ENCODE results near the gene BRCA2.

BRCA2 gene

DNA sequence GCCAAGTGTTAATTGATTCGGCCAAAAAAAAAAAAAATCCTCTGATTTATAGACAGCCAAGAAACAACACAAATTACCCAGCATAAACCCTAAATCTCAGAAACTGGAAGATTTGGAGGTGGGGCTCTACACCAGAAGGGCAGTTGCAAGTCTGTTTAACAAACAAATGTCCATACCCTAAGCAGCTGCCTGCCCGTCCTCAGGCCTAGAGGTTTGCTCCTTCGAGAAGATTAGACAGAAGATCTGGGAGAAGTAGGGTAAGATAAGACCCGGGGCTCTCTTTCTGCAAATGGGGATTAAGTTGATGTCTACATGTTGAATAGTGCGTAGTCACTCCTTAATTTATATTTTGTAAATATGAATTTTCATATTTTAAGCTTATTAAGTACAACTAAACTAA, 116.1 kb downstream of the BRCA2 start:
- DNase-seq (ENCODE audit: low spot score) = no peak
- TF ChIP-seq, protein P1, sequence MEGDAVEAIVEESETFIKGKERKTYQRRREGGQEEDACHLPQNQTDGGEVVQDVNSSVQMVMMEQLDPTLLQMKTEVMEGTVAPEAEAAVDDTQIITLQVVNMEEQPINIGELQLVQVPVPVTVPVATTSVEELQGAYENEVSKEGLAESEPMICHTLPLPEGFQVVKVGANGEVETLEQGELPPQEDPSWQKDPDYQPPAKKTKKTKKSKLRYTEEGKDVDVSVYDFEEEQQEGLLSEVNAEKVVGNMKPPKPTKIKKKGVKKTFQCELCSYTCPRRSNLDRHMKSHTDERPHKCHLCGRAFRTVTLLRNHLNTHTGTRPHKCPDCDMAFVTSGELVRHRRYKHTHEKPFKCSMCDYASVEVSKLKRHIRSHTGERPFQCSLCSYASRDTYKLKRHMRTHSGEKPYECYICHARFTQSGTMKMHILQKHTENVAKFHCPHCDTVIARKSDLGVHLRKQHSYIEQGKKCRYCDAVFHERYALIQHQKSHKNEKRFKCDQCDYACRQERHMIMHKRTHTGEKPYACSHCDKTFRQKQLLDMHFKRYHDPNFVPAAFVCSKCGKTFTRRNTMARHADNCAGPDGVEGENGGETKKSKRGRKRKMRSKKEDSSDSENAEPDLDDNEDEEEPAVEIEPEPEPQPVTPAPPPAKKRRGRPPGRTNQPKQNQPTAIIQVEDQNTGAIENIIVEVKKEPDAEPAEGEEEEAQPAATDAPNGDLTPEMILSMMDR (IDR thresholded peaks at IDR 0.05; ENCODE audit: extremely low read depth, missing control alignments) = no peak

DNA sequence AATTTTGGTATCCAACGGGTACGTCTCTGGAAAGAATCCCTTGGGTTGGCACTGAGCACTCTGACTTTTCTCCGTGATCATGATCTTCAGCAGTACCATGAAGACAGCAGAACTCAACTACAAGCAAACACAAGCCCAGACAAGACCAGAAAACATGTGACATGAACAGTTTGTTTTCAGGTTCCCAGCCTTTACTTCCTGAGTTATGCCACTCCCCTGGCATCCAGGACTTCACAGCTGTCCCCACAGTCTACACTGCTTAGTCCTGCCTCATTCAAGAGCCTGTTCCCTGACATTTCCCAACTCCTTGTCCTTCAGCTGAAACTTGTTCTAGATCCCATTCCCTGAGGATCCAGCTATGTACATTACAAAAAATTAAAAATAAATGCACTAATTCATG, 117.5 kb downstream of the BRCA2 start:
- TF ChIP-seq, protein P1 (IDR thresholded peaks at IDR 0.05; ENCODE audit: extremely low read depth, missing control alignments) = no peak
- no peak for DNase-seq (ENCODE audit: low spot score)

DNA sequence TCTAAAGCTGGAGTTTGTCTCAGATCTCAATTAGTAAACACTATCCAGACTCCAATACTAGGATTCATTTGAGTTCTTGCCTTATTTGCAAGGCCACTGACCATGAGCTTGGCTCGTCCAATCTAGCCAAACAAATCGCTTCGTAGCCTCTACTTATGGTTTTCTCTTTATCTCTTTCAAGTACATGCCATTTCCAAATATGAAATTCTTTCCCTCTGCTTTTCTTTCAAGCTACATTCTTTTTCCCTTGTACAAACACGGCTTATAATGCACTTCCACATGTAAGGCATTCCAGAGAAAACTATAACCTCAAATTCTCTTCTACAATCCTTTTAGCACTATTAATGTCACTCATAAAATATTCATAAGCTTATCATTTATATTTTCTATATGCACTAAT, 123.6 kb downstream of the BRCA2 start:
- DNase-seq (ENCODE audit: low spot score) = no peak
- TF ChIP-seq, protein P1 (IDR thresholded peaks at IDR 0.05; ENCODE audit: extremely low read depth, missing control alignments) = no peak

DNA sequence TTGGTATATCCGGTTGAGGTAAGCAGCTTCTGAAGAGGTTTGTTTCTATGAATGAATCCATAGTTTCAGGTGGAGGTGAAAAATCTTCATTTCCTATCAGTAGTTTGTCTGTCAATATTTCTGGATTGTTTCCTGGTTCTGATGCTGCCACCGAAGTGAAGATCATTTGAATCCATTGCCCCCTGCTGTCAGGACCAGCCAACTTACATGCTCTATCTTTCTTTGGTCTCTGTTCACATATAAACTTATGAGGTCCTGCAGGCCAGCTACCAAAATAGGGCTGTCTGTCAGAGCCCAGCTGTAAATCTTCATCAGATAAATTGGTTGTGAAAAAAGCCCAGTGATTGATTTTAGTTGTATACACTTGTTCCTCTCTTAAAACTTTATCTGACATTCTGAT, 127.8 kb downstream of the BRCA2 start:
- peak; percentile 55 for DNase-seq (ENCODE audit: low spot score)

DNA sequence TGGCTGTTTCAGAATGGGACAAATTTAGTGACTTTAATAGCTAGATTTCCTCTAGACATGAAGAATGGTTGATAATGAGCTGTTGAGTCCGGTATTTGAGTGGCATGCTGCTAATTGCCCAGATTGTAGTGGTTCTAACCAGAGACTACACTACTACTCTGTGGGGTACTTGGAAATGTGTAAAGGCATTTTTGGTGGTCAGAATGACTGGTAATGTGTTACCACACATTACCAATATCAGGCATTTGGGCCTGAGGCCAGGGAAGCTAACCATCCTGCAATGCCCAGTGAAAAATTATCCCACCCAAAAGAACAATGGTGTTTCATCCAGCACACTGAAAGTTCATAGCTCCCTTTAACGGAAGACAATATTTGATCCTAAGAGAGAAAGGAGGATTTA, 130.2 kb downstream of the BRCA2 start:
- no peak for DNase-seq (ENCODE audit: low spot score)
- TF ChIP-seq, protein P1 (IDR thresholded peaks at IDR 0.05; ENCODE audit: extremely low read depth, missing control alignments) = no peak

More for the DNA sequence above, 127.8 kb downstream of the BRCA2 start:
- TF ChIP-seq, protein P1 (IDR thresholded peaks at IDR 0.05; ENCODE audit: extremely low read depth, missing control alignments) = peak; percentile 12

DNA sequence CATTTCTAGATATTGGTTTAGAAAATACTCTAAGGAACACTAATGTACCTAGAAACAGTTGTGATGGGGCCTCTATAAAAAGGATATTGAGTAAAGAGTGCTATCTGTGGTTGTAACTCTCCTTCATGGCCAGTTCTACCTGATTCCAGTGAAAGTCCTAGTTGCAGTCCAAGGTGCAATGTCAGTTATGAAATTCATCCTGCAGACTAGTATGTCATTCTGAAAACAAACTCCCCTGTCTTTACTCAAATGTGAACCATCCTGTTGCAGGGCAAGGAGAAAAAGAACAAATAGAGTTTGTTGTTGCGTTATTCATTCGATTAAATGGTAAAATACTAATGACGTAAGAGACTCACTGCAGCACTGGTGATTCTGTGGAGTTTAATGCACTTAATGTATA, 130.9 kb downstream of the BRCA2 start:
- TF ChIP-seq, protein P1 (IDR thresholded peaks at IDR 0.05; ENCODE audit: extremely low read depth, missing control alignments) = no peak
- no peak for DNase-seq (ENCODE audit: low spot score)

DNA sequence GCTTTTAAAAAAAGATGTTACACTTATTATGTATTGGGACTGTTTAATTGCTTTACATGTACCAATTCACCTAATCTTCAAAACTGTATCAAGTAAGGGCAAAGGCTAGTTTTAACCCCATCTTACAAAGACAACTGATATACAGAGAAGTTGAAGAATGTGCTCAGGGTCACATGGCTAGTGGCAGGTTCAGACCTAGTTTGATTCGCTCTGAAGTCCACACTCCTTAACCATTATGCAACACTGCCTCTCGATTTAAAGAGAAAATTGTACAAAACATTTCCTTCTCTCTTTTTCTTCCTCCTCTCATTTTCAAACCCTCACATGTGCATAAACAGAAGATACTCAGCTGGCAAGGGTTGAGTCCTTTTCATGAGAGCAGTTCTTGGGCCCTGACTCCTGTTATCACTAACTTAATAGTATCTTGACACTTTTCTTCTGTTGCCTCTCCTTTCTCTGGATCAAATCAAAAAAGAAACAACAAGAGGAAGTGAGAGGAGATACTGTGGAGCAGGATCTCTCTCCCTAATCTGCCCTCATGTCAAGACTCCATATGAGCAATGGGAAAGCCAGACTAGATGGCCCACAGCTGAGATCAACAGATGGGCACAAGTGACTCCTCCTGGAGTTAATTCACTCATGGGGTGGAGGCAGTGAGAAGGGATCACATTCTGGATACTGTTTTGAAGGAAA, 131.6 kb downstream of the BRCA2 start:
- DNase-seq (ENCODE audit: low spot score) = no peak
- TF ChIP-seq, protein P1 (IDR thresholded peaks at IDR 0.05; ENCODE audit: extremely low read depth, missing control alignments) = no peak
